NCI-H2196 (cell line): ENCODE results near the gene TEX51.

Experiments used
- DNase-seq: peaks from one replicate; lab custom pipeline; 2025; ENCODE audit not compliant: unreplicated experiment; lab: John Stamatoyannopoulos, UW

TEX51 gene

DNA sequence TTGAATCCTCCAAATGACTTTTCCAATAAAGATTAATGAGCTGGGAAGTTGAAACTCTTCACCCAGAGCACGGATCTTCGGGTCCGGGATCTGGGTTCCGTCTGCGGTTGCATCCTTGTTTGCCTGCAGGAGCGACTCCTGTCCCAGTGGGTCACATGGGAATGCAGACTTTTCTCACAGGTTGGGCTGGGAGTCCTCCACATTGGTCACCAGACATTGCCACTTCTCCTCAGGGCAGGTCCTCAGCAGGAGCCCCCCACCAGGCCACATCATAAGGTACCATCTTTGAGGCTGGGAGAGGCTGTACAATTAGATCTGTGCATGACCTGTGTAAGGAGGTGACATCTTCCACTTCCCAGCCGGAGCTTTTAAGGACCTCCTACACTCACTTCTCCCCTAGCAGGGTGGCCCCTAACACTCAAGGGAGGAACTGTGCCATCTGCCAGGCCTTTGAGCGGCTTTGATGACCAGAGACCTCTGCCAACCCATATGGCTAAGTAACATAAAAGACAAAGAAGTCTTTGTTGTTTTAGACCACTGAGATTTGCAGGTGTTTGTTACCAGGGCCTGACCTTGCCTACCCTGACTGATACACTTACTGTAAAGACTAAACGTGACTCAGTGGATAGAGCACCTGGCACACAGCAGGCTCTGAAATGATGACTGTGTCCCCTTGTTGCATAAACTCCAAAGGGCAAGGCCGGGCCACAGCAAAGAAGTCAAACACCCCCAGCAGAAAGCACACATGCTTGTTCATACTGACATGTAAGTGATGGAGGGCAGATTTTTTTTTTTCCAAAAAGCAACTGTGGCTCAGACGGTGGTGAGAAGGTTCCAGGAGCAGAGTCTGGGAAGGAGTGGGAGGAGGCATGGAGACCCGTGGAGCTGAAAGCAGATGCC lies 7.9 kb upstream of the TEX51 start:
- no peak for DNase-seq

DNA sequence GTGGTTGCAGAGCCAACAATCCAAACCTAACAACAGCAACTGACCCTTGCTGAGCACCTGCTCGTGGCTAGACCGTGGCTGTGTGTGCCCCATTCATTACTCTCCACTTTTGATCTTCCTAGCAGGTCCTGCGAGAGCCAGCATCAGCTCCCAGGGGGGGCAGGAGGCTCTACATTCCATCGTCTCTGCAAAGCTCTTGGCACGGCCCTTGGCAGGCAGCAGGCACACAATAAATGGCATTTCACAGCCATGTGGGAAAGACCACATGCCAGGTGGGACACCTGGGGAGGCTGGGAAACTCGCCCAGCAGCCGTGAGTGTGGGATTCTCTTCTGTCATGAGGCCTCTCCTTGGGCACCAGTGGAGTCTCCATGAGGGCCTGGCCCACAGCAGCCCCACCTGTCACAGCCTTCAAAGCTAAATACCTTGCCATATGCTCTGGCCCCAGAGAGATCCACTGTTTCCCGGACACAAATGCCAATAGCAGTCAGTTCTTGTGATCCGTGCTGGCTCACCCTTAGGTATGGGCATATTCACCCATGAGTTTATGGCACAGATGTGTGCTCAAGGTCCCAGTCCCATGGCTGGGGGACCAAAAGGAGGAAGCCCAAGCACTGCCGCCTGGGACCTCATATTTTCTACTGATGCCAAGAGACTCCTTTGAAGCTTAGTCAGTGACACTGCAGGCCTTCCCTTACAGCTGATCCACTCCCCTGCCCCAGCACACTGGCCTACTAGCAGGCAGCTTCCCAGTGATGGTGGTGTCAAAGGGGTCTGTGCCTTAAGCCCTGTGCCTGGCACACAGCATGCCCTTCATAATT lies 6.8 kb upstream of the TEX51 start:
- DNase-seq: peak; percentile 10

DNA sequence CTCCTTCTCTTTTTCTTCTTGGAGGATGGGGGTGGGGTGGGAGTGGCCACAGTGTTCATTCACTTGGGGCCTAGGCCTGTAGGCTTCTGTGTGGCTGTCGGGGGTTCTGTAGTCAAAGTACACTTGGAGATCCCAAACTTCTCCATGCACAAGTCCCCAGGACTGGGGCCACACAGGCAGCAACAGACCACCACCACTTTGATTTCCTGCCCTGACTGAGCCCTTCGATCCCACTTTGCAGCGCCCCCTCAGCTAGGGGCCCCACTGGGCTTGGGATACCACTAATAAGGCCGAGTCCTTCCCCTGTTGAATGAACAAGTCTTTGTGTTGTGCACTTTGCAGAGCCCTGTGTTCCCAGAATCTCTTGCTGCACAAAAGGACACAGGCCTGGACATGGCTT lies 5.5 kb upstream of the TEX51 start:
- DNase-seq: no peak

DNA sequence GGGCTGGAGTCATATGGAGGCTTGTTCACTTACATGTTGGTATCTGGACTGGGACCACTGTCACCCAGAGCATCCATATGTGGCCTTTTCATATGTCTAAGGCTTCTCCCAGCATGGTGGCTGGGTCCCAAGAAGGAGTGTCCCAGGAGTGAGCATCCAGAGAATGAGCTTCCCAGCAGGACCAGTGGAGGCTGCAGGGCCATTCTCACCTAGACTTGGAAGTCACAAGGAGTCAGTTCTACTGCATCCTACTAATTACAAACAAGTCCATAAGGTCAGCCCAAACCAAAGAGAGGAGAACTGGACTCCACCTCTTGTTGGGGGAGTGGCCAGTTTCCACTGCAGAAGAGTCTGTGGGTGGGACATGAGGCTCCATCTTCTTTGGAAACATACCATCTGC lies 5.1 kb upstream of the TEX51 start:
- DNase-seq: no peak

DNA sequence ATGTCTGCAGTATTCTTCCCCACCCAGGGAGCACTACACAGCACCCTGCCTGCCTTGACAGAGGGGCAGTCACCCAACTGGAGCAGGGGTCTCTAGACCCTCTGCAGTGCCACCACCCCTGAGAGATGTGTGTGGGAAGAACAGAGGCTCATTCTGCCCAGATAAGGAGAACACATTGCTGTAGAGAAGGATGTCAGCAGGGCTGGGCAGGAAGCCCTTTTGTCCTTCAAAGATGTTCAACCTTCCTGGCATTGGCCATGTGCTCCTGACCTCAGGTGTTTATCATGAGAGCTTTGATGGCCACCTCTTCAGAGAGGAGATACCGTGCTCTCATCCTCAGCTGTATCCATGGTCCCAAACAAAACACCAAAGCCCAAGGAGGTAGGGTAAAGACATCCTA lies 4.6 kb upstream of the TEX51 start:
- DNase-seq: no peak

DNA sequence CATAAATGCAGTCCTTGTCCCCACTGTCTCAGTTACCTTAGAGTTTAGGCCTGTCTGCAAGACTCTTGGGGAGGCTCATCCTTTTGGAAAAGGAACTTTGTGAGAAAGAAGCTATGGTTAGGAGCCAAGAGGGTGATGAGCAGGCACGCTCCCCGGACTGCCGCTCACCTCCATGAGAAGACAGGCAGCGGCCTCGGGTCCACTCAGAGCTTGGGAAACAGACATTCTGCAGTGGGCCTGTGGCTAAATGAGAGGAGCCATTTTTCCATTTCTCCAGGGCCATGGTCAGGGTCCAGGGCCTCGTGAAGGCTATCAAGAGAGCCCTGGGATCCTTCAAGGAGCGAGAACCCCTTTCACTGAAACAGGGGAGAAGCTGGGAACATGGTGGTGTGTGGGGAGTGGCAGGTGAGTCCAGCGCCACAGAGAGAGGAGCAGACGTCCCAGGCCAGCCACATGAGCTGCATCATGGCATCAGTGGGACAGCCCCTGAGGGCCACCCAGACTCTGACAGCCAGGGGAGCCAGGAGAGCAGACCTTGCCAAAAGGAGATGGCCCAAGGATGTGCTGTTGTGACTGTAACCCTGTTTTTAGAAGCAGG lies 4.0 kb upstream of the TEX51 start:
- no peak for DNase-seq

DNA sequence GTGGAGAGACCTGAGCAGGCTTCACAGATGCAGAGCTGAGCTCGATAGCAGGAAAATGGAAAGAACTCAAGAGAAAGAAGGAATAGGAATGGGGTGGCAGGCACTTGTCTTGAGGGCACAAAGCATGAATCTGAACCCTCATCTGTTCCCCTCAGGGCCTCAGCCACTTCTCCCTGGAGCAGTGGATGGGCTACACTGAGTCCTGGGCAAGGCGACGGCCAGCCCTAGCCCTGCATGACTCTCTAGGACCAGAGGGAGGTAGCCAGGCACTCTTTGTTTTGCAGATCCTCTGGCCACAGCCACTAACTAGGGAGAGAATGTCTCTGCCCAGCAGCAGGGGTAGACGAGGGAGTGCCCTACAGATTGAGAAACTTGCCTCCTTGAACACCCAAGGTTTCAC lies 3.4 kb upstream of the TEX51 start:
- no peak for DNase-seq

DNA sequence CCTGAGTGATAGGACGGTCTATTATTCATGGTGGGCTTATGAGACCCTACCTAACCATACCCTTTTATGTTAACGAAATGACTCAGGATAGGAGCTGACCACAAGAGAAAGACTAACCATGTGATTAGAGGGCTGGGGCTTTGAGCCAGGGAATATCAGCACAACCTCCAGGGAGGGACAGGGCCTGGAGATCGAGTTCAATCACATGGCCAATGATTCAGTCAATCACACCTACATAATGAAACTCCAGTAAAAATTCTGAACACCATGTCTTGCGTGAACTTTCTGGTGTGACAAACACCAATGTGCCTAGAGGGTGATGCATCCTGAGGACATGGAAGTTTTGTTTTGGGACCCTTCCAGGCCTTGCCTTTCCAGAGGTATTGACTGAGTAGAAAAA lies 2.2 kb upstream of the TEX51 start:
- DNase-seq: no peak

DNA sequence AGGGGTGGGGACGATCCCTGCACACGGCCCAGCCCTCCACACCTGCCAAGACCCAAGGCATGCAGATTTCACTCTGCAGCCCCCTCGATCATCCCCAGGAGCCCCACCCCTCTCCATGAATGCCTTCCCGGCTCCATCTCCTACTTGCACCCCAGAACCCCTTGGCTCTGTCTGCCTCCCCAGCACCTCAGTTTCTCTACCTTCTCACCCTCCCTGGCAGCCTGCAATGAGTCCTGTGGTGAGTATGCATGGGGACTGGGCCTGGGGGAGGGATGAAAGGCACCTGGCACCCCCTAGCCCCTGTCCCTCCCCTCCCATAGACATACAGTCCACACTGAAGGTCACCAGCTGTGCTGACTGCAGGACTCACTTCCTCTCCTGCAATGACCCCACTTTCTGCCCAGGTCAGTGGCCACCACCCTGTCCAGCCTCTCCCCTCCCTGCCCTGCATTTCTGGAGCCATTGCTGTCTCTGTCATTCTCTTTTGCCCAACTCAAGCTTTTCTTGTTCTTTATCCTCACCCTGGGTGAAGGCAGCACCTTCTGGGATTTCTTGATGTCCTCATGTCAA lies 1.0 kb downstream of the TEX51 start:
- no peak for DNase-seq

DNA sequence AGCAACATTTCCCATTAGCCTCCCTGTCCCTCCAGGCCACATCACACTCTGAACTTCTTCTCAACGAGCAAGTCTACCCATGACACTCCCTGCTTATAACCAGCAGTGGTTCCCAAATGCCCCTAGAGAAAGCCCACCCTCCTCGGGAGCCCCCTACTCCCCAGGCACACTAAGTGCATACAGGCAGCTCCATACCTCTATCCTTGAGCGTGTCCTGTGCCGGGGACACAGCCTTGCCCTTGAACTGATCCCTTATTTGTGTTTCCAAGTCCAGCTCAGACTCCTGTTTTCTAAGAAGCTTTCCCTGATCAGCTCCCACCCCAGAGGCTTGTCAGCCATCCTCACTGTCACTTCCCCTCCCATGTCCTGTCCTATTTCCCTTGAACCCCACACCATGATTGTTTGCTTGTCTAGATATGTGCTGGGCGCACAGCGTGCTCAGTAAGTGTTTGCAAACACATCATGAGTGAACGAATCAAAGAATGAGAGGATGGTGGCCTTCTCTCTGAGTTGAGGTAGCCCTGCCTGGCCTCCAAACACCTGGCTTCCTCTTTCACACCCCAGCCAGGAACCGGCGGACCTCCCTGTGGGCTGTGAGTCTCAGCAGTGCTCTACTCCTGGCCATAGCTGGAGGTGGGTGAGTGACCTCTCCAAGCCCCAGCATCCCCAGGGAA lies 2.1 kb downstream of the TEX51 start:
- no peak for DNase-seq

DNA sequence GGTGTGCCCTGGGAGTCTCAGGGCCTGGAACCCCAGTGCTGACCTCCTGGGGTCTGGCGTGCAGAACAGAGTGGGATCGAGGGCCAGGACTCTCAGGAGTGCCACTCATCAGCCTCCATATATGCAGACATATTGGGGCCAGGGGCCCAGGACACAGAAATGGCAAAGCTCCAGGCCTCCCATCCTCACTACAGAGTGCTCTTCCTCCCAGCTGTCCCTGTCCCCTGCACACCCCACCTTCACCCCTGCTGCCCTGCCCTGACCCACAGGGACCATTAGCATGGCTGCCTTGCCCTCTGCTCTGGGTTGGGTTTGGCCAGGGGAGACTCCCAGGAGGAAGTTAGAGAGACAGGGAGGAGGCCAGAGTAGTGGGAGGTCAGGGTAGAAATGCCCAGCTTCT lies 2.8 kb downstream of the TEX51 start:
- DNase-seq: no peak

DNA sequence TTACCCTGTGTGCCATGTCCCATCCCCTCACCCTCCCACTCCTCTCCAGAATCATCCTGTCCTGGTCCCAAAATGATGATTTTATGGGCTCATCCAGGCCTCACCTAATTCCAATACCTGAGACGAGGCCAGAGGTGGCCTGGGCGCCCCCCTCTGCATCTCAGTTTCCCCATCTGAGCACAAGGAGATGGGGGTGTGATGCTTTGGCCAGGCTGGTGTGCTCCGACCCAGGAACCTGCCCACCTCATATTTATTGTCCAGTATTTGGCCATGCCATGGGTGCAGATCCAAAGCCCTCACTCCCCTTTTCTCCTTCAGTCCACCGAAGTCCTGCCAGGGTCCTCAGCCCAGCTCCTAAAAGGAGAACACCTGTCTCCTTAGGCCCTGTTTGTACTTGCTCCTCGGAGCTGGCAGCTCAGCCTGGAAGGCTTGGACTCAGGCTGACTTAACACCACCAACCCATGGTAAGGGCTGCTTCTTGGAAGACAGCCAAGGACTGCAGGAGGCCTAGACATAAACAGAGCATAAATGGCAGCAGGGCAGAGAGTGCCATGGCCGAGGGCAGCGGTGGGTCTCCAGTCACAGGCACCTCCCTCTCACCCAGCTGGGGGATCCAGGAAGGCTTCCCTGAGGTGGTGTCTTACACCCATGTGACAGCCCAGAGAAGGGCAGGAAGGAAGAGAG lies 3.6 kb downstream of the TEX51 start:
- peak; percentile 5 for DNase-seq

DNA sequence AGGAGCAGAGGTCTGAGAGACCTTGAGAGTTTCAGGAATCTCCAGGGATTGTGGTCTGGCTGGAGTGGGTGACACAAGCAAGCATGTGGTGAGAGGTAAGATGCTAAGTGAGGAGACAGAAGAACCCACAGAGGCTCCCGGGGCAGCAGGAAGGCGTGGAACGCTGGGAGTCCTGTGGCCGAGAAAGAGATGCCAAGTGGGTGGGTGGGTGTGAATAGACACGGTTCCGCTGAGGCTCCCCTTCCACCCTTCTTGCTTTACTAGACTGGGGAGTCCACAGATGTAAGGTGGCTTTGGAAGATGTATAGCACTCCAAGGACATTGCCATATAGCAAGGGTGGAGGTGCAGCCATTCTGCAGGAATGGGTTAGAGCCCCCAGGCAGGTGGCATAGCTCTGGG lies 4.2 kb downstream of the TEX51 start:
- DNase-seq: no peak

DNA sequence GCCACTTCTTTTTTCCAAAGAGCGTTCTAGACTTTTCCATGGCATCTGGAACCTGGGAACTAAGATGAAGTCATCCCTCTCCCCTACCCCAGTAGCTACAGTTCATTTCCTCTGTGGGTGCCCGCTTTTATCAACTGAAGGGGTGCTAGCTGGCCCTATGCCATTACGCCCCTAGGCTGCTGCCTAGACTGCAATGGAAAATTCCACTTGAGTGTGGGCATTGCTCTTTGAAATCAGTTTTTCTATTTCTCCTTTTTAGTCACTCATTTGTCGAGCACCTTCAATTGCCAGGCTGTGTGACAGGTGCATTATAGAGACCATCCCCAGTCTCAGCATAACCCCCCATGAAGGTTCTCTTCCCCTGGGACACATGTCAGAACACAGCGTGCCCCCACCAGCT lies 7.3 kb downstream of the TEX51 start:
- DNase-seq: no peak

DNA sequence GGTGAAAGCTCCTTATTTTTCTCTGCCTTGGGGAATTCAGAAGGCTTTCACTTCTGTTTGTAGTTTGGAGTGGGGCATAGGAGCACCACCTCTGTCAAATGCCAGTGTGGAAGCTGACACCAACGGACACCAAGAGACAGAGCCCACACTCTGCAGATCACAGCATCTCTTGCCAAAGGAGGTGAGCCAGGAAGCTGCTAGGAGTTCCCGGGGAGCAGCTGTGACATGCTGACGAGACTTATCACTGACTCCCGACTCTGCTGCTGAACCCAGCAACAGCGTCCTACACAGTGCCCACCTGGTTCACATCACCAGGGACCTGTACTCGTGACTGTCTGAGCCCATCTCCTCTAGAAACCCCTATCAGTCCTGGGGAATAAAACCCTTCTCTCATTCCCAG lies 8.1 kb downstream of the TEX51 start:
- no peak for DNase-seq

DNA sequence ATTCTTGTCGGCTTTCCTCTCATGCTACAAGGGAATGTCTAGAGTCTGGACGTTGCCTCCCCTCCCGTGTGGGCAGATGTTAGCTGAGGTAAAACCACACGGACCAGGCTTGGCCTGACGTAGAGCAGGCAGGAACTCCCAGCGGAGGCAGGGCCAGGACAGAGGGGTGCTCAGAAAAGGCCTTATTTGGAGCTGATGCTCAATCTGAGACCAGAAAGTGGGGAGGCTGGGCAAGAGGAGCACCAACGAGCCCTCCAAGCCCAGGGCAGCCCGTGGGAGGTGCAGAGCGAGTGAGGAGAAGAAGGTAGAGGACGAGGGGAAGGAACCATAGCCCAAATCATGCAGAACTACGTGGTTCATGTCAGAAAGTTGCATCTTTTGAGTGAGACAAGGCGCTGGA lies 9.0 kb downstream of the TEX51 start:
- DNase-seq: no peak

DNA sequence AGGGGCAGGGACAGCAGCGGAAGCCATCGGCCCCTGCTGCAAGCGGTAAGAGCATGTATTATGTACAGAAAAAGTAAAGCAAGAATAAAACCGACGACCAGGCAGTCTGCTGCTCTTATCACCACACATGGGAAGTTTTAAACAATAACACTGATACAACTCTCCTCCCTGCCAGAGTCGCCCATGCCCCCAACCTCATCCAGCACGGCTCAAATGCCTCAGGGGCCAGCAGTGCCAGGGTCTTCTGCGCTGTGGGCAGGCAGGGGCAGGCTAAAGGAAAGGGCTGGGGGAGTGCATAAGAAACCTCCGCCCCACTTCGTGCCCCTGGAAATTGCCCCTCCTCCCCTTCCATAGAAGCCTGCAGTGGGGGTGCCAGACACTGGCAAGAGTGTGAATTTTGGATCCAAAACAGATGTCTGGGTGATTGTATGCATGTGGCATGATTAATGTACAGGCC lies 10.1 kb downstream of the TEX51 start:
- no peak for DNase-seq

DNA sequence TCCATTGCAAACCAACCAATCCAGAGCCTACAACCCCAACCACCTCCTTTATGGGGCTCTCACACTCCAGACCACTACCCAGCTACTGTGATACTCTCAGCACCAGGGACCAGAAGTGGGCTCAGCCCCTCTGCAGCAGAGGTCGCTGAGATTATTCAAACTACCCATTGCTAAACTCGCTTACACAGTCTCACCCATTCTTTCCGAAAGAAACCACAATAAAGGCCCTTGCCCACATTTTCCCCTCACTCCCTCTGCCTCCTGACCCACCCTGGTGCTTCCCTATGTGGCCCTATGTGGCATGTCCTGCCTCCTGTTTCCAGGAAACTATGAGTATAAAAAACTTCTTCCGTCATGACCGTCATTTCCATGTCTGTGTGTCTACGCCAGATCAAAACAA lies 10.7 kb downstream of the TEX51 start:
- no peak for DNase-seq

DNA sequence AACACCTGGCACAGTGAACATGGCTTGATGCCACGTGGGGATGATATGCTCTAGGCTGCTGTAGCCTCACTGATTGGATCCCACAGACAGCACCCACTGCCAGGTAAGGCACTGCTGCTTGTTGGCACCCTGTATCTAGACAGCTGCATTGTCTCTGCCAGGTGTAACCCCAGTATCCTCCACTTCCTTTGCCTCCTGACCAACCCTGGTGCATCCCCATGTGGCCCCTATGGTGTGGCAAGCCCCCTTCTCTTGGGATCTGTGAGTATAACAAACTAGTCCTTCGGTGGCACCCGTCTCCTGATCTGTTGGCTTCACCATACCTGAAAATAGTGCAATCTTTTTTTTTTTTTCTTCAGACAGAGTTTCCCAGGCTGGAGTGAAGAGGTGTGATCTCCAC lies 11.1 kb downstream of the TEX51 start:
- DNase-seq: peak; percentile 26

DNA sequence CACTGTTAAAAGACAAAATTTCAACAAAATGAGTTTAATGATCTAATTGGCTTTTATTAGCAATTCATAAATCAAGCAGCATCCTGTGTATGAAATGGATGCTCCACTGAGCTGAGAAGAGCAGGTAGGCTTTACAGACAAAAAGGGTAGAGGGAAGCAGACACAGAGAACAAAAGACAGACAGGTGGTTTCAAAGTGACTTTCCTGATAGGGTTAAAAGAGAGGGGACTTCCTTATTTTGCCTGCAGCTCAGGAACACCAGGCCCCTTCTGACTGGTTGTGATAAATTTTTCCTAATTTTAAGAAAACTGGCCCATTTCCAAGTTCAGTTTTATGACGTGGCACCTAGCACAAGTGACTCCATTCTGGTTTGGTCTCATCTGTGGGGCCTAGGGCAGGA lies 11.9 kb downstream of the TEX51 start:
- DNase-seq: no peak
